HG03196 (cell line): Measurements from ENCODE around the gene TSPAN31.

Experiments
- ATAC-seq: cut with Tn5 transposase; IDR thresholded peaks from one replicate; pipeline ENCODE4 v1.9.1; 2021; ENCODE audit not compliant: unreplicated experiment

Gene TSPAN31

GRCh38 chr12:57782243-57782607 lies 37.4 kb downstream of the TSPAN31 start:
- peak; percentile 5 for ATAC-seq

DNA sequence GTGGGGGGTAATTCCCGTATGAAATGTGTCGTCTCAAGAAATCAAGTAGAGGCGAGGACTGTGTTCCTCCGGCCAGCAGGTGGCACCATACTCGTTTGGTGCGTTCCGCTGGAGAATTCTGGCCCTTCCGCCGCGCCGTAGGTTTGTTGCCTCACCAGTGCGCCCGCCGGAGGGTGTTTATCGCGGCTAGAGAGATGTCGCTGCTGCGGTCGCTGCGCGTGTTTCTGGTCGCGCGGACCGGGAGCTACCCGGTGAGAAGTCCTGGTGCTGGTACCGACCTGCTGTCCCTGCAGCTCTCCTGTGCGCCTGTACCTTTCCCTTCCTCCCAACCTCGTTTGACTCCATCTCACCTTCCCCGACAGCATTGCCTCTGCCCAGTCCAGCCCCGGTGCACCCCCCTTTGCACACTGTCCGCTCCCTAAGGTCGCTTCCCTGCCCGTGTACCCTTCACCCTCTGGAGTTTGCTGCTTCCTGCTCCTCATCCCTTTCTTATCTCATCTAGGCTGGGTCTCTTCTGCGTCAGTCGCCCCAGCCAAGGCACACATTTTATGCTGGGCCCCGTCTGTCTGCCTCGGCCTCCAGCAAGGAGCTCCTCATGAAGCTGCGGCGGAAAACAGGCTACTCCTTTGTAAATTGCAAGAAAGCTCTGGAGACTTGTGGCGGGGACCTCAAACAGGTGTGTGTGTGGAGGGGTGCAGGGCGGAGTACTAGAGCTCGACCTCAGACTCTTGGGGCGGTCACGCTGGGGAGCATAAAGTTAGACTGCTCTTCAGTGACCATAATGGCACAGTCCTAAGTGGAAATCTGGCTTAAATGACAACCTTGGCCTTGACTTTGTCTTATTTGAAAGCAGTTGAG lies 38.0 kb downstream of the TSPAN31 start, which contains the start of gene TSFM:
Gene TSFM, plus strand, starts transcription at position 180 of the 858 bp plus-strand sequence. Its CDS starts 15 bp downstream, at position 195.
- ATAC-seq: peak; percentile 85

- ATAC-seq: no peak
These were observed 38.6 kb downstream of the TSPAN31 start for GRCh38 chr12:57783466-57783801.

- no peak for ATAC-seq
These were observed 39.0 kb downstream of the TSPAN31 start for GRCh38 chr12:57783861-57784260.

DNA sequence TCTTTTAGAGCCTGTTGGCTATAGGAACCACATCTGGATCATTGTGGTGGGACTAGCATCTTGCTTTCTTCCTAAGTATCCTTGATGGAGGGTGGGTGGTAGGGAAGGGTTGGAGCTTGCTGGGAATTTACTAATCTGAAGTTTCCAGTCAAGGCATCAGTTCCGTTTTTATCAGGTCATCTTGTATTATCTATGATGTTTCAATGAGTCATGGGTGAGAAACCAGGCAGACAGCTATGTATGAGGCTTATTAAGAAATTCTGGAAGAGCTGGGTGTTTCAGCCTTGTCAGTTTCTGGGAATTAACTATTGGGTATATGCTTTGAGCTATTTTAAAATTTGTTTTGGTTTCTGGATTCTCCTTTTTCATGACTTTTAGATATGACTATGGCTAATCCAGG lies 49.1 kb downstream of the TSPAN31 start:
- no peak for ATAC-seq

DNA sequence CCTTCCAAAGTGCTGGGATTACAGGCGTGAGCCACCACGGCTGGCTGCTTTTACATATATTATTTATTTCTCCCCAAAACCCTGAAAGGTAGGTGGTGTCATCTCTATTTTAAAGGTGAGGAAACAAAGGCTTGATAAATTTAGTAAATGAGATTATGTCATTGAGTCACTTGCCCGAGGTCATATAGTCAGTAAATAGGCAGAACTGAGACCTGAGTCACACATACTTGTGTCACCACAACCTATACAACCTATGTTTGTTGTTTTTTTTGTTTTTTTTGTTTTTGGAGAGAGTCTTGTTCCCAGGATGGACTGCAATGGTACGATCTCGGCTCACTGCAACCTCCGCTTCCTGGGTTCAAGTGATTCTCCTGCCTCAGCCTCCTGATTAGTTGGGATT lies 50.5 kb downstream of the TSPAN31 start:
- ATAC-seq: no peak

- no peak for ATAC-seq
These were observed 52.2 kb downstream of the TSPAN31 start for GRCh38 chr12:57796996-57797395.

GRCh38 chr12:57797933-57798332 lies 53.1 kb downstream of the TSPAN31 start:
- ATAC-seq: no peak
